HFF-Myc (cell line): ENCODE results near the gene SH3RF1.

ENCODE experiments used
- DNase-seq: peaks from one replicate; pipeline ENCODE4 v3.0.0-alpha.2; 2011; ENCODE audit warnings: low read depth; ENCODE audit errors: extremely low read depth
- H3K4me3 ChIP-seq: replicated peaks from 2 replicates; pipeline ENCODE4 v1.5.1; 2011; ENCODE audit warnings: low read depth, mild to moderate bottlenecking, control low read depth, low read length
- TF ChIP-seq, protein P1 (sequence below): IDR thresholded peaks from 2 replicates; pipeline ENCODE4 v1.5.1; 2012; ENCODE audit warnings: mild to moderate bottlenecking, low read depth, low read length, control low read depth; ENCODE audit errors: missing control alignments

Gene SH3RF1

DNA sequence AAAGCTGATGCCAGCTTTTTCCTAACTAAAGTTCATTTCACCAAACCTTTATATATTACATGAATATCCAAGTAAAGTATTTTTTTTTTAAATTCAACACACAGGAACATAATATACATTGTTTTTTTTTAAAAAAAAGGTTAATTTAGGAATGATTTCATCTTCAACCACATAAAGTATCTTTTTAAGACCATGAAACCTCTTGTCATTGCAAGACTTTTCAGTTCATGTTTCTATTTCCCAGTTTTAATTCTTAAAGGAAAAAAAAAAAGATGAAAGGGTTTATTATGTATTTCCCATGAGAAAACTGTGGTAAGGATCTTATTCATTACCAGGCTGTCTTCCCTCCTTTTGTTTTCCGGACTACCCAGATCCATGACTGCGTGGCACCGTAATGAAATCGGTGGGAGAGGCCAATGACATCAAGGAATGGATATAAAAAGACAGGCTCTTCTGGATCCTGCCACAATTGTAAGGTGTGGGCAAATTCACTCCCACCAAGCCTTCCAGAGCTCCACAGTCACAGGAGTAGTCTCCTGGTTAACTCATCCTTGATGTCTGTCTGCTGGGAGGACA lies 176.0 kb downstream of the SH3RF1 start:
- DNase-seq: no peak
- TF ChIP-seq, protein P1, sequence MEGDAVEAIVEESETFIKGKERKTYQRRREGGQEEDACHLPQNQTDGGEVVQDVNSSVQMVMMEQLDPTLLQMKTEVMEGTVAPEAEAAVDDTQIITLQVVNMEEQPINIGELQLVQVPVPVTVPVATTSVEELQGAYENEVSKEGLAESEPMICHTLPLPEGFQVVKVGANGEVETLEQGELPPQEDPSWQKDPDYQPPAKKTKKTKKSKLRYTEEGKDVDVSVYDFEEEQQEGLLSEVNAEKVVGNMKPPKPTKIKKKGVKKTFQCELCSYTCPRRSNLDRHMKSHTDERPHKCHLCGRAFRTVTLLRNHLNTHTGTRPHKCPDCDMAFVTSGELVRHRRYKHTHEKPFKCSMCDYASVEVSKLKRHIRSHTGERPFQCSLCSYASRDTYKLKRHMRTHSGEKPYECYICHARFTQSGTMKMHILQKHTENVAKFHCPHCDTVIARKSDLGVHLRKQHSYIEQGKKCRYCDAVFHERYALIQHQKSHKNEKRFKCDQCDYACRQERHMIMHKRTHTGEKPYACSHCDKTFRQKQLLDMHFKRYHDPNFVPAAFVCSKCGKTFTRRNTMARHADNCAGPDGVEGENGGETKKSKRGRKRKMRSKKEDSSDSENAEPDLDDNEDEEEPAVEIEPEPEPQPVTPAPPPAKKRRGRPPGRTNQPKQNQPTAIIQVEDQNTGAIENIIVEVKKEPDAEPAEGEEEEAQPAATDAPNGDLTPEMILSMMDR: no peak
- no peak overlapping the region for H3K4me3 ChIP-seq

DNA sequence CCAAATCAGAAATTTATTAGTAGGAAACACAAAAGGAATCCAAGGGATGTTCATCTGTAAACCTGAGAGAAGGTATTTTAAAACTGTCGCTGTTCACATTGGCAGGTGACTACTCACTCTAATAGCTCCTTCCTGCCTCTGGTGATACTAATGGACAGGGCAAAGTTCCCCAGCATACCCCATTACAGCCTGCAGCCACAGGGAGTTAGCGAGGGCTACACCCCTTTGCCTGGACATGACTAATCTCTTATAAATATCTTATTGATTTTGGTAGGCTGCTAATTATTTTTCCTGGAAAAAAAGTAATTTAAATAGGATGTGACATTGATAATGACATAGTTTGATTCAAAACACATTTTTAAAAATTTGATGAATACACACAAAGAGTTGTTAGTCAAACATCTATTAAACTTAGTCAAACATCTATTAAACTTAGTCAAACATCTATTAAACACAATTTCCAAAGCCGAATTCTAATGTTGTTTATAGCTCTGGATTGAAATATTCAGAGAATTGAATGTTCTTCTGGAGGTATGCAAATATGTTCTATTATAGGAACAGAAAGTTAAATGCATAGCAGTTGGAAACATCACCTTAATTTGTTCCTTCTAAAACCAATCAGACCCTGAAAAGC lies 177.8 kb downstream of the SH3RF1 start:
- H3K4me3 ChIP-seq: no peak overlapping the region
- DNase-seq: no peak
- TF ChIP-seq, protein P1: no peak

DNA sequence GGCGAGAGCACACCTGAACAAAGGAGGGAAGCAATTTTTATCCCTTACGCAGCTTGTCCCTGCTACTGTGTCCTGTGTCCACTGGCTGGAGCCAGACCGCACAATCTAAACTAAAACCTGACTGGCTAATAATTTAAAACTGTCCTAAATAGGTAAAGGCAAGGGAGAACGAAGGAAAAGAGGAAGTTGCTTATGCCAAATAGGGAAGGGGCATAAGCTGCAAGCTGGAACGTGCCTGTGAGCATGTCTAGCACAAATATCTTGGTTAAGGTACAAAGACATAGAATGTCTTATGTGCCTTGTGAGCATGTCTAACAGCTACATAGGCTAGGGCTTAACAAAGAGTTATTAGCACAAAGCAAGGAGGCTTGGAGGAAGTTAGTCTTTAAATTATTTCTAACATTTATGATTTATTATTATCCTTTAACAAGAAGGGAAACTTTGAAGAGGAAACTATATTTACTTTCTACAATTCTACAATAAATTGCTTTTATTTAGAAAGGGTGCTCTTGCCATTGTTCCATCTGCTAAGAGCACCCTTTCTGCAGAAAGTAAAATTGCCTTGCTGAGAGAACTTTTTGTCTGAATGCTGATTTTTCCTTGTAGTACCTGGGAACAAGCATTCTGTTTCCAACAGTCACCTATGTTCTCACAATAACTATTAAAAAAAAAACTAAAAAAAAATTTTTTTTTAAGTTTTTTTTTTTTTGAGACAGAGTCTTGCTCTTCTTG lies 180.1 kb downstream of the SH3RF1 start:
- TF ChIP-seq, protein P1: no peak
- H3K4me3 ChIP-seq: no peak overlapping the region
- DNase-seq: no peak

DNA sequence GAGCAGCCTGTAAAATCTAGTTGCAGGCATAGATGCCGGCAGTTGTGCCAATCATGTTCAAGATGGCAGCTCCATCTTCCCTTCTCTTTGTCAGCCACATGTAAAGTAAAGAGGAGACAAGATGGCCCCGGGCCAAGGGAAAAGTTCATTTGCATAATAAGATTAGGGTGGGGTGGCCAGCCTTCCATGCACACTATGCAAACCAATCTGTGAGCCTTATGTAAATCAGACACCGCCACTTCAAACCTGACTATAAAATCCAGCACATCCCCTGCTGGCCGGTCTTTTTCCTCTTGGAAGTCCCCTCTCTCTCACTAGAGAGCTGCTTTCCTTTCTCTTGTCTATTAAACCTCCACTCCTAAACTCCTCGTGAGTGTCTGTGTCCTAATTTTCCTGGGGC lies 181.8 kb downstream of the SH3RF1 start:
- no peak for DNase-seq
- TF ChIP-seq, protein P1: no peak
- no peak overlapping the region for H3K4me3 ChIP-seq

DNA sequence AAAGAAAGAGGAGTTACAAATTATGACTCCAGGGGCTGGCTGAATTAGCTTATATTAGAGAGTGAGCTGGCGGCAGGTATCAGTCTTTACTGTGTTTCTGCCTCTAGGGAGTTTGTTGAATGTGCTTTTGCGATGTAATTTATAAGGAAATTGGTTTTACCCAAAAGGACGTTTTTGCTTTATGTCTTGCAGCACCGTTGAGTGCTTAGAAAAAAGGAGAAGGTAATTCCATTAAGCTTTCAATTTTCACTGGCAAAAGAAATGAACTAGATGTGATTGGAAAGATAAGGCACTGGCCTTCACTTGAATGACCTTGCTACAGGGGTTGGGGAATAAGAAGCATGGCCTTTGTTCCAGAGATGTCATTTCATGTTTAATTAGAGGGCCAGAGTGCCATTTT lies 185.8 kb downstream of the SH3RF1 start:
- H3K4me3 ChIP-seq: no peak overlapping the region
- DNase-seq: no peak
- TF ChIP-seq, protein P1: no peak

DNA sequence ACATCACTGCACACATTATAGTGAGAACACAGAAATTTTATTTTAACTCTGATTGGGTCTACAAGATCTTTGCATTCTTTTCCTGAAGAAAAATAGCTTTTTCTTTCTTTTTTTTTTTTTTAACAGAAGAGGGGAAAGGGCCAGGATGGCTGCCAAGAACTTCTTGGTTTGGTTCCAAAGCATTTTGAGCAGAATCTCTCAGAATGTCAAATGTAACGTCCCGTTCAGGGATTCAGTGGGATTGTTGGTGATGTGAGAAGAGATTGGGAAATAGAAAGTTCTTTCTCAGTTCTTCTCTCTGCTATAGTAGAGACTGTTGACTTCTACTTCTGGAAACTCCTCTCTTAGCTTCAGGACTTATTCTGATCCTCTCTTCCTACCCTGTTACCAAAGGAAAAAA lies 189.8 kb downstream of the SH3RF1 start:
- TF ChIP-seq, protein P1: no peak
- no peak overlapping the region for H3K4me3 ChIP-seq
- no peak for DNase-seq
